Measurements from ENCODE around the gene RMDN2. TPM values are rescaled to one million over a fixed set of nuclear protein-coding genes. Genes with fewer than 3 reads are reported as not detected.

RMDN2 gene
- 10.7 TPM for total RNA-seq

- DNase-seq (ENCODE audit: low spot score), result peak; percentile 92
Measured at GRCh38 chr2:37925063-37925897, at the start of gene RMDN2. TSS of gene RMDN2 (plus strand) at chr2:37925287. CDS start at chr2:37929278, 3,991 bp downstream.

- no peak for DNase-seq (ENCODE audit: low spot score)
Measured at GRCh38 chr2:37875403-37875906, 49.6 kb upstream of the RMDN2 start.

GRCh38 chr2:37876227-37876626 is 48.9 kb upstream of the RMDN2 start:
- DNase-seq (ENCODE audit: low spot score), result no peak

- no peak for DNase-seq (ENCODE audit: low spot score)
Measured at GRCh38 chr2:37877457-37878315, 47.4 kb upstream of the RMDN2 start.

GRCh38 chr2:37878536-37878935 is 46.6 kb upstream of the RMDN2 start:
- DNase-seq (ENCODE audit: low spot score), result no peak

DNA sequence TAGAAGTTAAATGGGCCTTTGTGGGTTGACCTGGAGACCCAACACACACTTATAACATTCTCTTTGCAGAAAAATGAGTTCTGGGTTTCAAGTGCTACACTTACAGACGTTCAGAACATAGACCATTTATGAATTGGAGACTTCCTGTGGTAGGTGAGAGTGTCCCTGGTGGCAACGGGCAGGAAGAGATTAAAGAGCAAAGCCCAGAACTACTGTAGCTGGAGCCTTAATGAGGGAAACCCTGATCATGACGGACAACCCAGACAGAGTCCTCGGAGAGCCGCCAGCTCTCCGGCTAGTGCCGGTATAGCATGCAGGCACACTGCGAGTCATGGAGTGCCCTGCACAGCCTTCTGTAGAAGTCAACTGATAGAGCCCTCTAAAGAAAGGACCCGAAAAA is 44.5 kb upstream of the RMDN2 start:
- no peak for DNase-seq (ENCODE audit: low spot score)

DNA sequence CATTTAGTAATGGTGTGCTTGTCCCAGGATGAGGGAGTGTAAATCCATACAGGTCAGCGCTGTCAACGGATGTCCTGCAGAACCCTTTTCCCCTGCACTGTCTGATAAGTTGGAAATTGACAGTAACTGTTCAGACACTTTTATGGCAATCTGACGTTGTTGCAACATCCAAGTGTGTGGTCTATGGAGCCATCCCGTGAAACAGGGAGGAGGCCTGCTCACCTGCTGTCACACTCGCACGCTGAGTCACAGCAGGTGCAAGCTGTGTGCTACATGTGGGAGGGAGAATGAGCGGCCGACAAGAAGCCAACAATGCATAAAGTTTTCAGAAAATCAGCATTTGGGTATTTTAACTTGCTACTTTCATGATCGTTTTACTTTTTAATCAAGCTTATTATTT is 43.7 kb upstream of the RMDN2 start:
- DNase-seq (ENCODE audit: low spot score), result no peak

- DNase-seq (ENCODE audit: low spot score), result no peak
Measured at GRCh38 chr2:37882036-37882435, 43.1 kb upstream of the RMDN2 start.

DNA sequence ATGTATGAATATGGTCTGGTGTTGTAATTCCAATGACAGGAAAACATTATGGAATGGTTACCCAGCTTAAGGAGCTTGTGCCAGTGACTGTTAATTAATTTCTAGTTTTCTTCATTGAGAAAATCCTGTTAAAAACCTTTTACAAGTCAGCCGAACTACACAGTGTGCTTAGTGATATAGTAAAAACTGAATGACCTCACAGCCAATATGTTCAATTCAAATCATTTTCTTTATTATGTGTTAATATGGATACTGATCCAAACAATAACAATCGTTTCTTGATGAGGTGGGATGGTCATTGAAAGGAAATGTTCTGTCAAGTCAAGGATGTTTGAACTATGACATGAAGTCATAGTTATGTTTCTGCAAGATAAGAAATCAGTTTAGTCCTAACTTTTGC is 41.6 kb upstream of the RMDN2 start:
- no peak for DNase-seq (ENCODE audit: low spot score)

DNA sequence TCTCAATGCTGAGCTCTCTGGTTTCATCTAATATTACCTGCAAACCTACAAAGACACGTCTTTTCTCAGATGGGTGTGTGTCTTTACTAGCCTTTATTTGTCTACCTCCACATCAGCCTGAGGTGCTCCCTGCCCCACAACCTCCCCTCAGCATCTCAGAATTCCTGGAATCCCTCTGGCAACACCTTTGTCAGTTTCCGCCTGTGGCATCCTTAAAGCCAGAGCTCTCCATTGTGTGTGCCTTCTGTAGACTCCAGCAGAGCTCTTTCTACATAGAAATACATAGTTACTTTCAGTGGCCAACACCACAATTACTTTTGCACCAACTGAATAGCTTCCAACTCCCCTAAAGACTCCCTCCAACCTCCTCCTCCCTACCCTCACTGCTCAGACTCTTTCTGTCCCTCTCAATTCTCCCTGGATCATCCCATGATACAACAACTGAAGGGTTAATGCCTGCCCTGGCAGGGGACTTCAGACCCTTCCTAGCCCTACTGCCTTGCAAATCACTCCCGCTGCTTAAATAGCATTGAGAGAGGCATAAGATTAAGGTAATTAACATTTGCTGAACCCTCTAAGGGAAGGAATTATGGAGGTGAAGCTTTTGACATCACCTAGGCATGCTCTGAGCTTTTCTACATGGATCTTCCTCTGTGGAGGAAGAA is 39.6 kb upstream of the RMDN2 start:
- DNase-seq (ENCODE audit: low spot score), result no peak

DNA sequence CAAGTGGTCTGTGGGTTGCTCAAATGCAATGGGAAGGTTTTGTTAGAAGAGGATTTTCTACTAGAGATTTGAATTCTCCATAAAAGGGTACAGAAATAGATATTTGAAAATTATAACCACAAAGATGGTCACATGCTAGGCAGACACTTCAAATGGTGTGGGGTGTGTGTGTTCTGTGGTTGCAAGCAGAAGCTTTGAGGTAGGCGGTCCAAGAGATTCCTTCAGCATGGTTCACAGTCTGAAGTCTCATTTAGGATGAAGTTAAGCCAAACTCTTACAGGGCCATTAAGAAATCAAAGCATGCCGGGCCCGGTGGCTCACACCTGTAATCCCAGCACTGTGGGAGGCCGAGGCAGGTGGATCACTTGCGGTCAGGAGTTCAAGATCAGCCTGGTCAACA is 38.3 kb upstream of the RMDN2 start:
- DNase-seq (ENCODE audit: low spot score), result no peak

DNA sequence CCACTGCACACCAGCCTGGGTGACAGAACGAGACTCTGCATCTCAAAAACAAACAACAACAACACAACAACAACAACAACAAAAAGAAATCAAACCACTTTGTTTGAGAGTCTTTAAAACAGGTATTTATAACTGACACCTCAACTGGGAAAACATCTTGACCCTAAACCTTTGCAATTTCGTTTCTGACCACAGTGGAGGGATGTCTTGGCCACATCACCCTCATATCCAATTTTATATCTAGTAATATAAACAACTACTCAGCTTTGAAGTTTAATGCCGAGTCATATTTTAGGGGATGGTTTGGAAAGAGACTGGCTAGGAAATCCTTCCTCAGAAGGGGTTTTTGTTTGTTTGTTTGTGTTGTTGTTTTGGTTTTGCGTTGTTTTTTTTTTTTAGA is 37.8 kb upstream of the RMDN2 start:
- DNase-seq (ENCODE audit: low spot score), result no peak

DNA sequence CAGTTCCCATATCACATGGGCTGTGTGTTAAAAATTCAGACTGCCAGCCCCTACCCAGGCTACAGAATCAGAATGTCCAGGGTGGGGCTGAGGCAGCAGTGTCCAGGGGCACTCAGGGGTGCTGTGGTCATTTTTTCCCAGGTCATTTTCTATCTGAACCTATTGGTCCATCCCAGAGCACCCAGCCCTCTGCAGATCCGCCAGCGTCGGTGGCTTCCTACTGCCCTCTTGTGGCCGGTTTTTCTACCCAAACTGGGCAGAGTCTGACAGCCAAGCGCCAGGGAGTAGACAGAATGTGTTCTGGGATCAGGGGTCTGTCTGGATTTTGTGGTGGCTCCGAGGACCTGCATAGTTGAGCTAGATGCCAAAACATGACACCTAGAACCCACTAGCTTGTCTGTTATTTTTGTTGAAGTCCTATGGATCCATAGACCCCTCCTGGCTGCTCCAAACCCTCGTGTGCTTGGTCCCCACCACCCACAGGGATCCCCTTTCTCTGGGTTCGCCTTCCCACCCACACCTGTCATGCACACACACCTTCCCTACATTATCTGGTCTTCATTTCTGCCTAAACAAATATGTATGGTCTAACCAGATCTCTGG is 34.1 kb upstream of the RMDN2 start:
- DNase-seq (ENCODE audit: low spot score), result peak; percentile 77

- no peak for DNase-seq (ENCODE audit: low spot score)
Measured at GRCh38 chr2:37891846-37892435, 33.1 kb upstream of the RMDN2 start.

DNA sequence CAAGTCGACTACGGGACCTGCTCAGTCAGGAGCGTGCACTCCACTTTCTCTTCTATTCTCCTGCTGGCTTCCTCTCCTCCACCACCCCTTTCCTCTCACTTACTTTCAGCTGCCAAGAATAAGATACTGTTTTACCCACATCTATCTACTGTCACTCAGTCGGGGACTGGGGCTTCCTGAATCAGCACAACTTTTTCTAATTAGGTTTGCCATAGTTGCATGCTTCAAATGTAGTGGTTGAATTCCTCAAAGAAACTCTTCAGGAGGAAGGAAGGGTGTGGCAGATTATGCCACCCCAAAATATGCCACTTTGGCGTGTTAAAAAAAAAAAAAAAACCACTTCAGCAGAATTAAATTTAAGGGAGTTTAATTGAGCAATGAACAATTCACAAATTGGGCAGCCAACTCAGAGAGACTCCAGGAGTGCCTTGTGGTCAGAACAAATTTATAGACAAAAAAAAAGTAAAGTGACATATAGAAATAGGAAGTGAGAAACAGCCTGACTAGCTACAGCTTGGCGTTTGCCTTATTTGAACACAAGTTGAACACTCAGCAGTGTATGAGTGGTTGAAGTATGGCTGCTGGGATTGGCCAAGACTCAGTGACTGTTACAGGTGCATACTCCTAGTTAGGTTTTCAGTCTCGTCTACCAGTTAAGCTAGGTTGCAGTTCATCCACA is 32.5 kb upstream of the RMDN2 start:
- no peak for DNase-seq (ENCODE audit: low spot score)

GRCh38 chr2:37893327-37893726 is 31.8 kb upstream of the RMDN2 start:
- no peak for DNase-seq (ENCODE audit: low spot score)

- no peak for DNase-seq (ENCODE audit: low spot score)
Measured at GRCh38 chr2:37894047-37894446, 31.0 kb upstream of the RMDN2 start.

- DNase-seq (ENCODE audit: low spot score), result no peak
Measured at GRCh38 chr2:37894601-37895000, 30.5 kb upstream of the RMDN2 start.

DNA sequence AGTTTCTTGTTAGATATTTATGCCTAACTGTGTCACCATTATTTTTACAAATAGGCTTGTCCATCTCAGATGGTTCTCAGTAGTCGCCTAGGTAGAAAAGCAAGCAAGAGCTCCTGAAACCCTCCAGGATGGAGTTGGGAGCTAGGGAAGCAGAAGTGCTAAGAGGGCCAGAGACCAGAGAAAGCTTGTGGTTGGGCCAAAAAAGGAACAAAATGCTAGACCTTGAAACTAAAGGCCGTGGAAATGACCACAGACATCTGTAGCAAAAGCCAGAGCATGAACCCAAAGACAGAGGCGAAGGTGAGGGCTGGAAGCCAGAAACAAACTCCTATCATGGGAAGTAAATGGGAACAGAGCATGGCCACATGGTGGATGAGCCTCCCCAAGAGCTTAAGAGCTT is 29.9 kb upstream of the RMDN2 start:
- no peak for DNase-seq (ENCODE audit: low spot score)

DNA sequence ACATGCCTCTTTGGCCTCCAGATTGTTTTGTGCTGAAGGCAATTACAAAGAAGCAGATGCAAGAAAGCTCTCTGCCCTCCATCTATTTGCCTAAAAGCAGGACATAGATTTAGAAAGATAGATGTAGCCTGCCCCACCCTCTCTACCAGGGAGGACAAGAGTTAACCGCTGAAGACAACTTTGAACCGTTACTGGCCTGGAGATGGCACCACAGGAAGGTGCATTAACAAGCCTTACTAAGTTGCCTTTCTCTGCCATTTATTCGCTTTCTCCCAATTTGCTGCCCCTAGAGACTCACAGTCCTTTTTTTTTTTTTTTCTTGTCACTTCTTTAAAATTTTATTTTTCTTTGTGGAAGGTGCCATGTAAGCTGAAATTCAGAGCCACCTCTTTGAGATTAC is 28.8 kb upstream of the RMDN2 start:
- DNase-seq (ENCODE audit: low spot score), result no peak

DNA sequence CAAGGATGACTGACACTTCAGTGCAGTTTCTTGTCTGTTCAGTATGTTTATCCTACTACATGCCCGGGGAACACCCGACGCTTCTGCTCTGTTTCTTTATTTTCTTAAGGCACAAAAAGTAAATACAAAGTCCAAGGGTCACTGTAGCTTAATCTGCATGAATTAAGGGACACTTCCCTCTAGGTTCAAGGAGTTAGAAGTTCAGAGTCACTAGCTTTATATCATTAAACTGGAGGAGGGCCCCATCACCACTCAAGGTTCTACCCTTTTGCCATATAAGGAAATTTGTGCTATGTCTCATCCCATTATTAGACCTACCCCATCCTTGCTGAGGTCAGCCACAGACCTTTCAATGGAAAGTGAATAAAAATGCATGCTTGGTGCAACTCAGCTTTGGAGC is 27.6 kb upstream of the RMDN2 start:
- no peak for DNase-seq (ENCODE audit: low spot score)
